OCI-M2 (cell line): Measurements from ENCODE around the gene SCYL1.

Experiments used
- DNase-seq: peaks from one replicate; lab custom pipeline; 2025; ENCODE audit not compliant: unreplicated experiment; lab: John Stamatoyannopoulos, UW

Gene SCYL1

DNA sequence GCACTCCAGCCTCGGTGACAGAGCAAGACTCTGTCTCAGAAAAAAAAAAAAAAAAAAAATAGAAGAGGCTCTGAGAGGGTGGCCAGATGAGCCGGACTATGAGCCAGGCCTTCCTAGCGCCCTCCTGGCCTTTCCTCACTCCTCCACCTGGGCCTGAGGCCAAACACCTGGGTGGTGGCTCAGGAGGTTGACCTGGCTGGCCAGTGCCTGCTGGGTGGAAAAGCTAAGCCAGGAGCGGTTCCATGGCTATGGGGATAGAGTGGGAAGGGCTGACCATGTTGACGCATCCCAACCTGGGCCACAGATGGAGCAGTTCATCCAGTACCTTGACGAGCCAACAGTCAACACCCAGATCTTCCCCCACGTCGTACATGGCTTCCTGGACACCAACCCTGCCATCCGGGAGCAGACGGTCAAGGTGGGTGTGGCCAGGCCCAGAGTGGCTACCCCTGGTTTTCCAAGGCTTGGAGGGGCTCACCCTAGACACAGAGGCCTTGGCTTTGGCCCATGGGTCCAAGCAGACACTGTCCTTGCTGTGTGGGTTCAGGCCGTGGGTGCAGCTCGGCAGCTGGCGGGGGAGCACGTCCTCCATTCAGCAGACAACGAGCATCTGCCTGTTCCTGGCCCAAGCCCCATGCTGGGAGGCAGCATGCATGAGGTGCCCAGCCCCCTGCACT lies 7.6 kb downstream of the SCYL1 start:
- no peak for DNase-seq

DNA sequence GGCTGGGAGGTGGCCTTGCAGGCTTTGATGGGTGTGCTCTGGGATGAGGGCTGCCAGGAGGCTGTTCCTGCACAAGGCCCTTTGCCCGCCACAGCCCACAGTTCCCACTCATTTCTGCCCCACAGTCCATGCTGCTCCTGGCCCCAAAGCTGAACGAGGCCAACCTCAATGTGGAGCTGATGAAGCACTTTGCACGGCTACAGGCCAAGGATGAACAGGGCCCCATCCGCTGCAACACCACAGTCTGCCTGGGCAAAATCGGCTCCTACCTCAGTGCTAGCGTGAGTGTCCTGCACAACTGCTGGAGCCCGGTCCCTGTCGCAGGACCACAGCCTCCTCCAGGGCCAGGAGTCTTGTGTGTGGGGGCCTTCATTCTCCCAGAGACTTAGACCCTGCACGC lies 10.2 kb downstream of the SCYL1 start:
- DNase-seq = no peak

DNA sequence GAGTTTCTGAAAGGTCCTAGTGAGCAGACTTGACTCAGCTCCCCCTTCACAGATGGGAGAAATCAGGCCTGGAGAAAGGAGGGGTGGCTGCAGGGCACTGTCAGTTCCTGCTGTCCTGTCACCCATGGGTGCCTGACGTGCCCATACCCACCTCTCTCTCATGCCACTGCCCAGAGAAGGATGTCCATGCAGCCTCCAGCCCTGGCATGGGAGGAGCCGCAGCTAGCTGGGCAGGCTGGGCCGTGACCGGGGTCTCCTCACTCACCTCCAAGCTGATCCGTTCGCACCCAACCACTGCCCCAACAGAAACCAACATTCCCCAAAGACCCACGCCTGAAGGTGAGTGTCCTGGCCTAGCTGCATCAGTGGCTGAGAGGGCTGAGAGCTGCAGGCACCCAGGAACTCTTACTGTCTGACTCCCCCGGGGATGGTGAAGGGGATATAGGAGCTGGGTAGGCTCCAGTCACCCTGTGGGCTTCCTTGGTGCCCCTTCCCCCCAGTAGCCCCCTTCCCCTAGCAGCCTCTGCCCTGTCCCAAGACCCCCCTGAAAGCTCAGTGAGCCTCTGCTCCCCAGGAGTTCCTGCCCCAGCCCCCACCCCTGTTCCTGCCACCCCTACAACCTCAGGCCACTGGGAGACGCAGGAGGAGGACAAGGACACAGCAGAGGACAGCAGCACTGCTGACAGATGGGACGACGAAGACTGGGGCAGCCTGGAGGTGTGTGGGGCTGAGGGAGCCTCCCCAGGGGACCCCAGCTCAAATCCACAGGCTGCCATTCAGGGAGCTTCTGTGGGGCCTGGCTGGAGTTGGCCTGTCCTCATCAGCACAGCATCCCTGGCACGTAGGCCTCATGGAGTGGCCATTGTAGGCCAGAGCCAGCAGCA lies 11.8 kb downstream of the SCYL1 start:
- no peak for DNase-seq

DNA sequence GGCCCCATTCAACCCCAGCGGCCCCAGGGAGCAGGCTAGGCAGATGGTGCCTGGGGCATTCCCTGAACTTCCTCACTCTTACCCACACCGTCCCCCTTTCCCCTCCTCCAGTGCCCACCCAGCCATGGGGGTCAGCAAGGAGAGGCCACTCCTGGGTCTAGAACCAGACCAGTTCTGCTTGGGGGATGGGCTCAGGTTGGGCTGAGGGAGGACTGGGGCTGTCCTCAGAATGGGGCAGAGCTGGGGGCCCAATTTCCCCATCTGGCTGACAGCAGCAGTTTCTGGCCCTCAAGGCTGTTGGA lies 12.4 kb downstream of the SCYL1 start:
- DNase-seq = no peak

DNA sequence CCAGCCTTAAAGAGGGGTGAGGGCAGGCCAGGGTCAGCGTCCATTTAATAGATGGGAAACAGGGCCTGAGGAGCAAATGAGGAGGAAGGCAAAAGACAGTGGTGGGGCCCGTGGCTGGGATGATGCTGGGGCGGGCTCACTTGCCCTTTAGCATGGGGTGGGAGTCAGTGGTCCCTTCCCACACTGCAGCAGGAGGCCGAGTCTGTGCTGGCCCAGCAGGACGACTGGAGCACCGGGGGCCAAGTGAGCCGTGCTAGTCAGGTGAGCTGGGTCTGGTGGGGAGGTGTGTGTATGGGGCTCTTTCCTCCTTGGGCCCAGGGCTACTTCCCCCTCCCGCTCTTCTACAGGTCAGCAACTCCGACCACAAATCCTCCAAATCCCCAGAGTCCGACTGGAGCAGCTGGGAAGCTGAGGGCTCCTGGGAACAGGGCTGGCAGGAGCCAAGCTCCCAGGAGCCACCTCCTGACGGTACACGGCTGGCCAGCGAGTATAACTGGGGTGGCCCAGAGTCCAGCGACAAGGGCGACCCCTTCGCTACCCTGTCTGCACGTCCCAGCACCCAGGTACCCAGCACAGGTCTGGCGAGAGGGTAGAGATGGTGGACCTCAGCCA lies 12.8 kb downstream of the SCYL1 start:
- DNase-seq = no peak

DNA sequence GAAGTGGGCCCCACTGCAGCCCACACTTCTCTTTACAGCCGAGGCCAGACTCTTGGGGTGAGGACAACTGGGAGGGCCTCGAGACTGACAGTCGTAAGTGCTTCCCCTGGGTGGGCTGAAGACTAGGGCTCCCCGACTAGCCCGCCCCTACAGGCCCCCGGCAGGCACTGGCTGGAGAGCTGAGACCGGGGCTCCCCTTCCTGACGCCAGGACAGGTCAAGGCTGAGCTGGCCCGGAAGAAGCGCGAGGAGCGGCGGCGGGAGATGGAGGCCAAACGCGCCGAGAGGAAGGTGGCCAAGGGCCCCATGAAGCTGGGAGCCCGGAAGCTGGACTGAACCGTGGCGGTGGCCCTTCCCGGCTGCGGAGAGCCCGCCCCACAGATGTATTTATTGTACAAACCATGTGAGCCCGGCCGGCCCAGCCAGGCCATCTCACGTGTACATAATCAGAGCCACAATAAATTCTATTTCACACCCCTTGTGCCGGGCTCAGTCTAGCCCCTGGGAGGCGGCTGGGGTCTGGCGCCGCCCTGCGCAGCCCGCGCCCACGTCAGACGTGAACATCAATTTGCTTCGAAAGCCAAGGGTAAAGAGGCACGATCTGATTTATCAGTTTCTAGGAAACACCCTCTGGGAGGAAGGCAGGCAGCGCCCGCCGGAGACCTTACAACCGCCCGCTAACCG lies 13.5 kb downstream of the SCYL1 start:
- DNase-seq = no peak

DNA sequence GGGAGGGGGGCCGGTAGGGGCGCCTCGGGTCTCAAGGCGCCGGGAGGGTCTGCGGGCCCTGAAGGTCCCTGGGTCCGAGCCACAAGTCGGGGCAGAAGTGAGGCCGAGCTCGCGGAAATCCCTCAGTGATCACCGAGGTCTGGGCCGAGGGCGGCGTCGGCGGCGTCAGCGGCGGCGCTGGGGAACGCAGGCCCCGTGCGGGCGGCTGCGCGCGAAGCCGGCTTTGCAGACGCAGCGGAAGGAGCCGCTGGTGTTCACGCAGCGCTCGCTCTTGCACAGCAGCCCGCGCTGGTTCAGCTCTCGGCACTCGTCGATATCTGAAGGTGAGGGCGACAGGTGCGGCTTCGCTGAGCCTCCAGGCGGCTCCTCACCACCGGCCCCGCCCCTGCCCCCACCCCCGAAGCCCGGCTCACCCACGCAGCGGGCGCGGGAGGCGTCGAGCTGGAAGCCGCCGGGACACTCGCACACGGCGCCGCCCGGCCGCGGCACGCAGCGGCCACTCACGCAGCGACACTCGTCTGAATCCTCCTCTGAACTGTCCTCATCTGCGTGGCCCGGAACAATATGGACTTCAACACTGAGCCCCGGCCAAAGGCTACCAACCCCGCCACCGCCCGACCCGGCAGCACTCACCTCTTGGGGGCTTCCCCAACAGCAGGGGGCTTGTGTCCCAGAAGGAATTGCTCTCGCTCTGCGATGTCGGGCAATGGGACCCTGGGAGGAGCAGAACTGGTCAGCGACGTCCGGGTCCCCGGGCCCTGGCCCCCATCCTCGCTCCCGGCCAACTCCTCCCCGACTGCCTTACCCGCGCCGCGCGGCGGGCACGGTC lies 14.2 kb downstream of the SCYL1 start:
- no peak for DNase-seq

DNA sequence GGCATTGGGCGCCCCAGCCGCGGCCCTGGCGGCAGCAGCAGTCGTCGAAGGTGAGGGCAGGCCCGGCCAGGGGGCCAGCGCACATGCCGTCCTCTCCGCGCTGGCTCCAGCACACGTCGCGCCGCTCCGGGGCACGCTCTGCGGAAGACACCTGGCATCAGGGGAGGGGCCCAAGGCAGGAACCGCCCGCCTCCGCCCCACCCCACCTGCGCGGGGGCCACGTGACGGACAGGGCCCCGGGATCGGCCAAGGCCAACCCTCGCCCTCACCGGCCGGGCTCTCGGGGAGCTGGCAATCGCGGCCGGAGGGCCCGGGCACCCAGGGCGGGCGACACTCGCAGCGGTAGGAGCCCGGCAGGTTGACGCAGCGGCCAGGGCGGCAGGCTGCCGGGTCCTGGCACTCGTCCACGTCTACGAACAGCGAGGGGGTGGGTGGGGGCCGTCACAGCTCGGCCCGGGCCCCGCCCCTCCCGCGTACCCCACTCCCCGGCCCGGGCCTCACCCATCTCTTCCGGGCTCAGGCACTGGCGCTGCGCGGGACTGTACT lies 14.9 kb downstream of the SCYL1 start:
- DNase-seq = no peak

DNA sequence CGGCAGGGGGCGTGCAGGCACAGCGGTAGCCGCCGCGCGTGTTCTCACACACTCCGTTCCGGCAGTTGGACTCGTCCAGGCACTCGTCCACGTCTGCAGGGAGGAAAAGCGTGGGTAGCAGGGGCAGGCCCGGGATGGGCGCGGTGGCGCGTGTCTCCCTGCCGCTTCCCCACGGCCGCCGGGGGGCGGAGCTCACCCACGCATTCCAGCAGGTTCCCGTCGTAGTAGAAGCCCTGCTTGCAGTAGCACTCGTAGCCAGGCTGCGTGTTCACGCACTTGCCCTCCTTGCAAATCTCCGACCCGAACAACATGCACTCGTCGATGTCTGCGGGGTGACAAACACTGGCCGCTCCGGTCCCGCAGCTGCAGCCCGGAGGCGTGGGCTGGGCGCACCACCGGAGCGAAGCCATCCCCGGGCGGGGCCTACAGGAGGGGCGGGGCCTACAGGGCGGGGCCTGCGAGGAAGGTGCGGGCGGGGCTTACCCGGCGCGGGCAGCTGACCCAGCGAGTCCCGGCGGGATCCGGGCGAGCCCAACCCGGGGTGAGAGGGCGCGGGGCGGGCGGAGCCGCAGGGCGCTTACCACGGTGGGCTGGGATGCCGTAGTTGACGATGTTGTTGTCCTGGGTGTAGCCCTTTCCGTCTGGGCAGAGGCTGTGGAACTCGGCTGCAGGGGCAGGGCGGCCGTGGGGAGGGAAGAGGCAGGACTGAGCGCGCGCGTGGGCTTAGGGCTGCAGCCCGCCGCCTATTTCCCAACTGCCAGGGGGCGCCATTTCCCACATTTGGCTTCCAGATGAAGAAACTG lies 15.6 kb downstream of the SCYL1 start:
- DNase-seq = peak; percentile 76

DNA sequence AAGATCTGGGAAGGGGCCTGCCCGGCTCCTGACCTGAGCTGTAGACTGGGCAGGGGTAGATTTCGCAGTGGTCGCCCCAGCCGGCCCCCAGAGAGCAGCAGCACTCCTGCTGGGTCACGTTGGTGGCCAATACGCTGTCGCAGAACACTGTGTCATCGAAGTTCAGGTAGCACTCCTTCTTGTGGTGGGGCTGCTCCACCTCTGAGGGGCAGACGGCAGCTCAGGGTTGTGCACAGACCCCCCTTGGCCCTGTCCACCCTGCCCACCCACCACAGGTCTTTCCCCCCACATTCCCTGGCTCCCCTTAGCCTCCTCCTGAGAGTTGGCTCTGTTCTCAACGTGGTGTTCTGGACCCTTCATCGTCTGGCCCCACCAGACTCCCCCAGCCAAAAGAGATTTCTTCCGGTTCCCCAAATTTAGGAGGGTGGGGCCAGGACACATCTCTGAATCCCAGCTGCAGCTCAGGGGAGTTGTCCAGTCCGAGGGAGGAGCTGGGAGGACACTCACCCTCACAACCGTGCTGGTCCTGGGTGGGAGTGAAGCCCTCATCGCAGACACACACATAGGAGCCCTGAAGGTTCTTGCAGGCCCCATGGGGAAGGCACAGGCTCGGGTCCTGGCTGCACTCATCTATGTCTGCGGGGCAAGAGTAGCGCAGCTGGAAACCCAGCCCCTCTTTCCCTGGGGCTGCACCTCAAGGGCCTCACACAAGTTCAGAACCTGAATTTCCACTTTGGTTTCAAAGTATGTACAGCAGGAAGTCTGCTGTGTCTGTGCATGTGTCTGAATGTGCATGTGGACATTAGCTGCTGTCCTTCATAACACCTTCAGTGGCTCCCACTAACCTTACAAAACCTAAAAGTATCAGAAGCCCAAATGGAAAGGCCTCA lies 16.5 kb downstream of the SCYL1 start:
- DNase-seq = no peak

DNA sequence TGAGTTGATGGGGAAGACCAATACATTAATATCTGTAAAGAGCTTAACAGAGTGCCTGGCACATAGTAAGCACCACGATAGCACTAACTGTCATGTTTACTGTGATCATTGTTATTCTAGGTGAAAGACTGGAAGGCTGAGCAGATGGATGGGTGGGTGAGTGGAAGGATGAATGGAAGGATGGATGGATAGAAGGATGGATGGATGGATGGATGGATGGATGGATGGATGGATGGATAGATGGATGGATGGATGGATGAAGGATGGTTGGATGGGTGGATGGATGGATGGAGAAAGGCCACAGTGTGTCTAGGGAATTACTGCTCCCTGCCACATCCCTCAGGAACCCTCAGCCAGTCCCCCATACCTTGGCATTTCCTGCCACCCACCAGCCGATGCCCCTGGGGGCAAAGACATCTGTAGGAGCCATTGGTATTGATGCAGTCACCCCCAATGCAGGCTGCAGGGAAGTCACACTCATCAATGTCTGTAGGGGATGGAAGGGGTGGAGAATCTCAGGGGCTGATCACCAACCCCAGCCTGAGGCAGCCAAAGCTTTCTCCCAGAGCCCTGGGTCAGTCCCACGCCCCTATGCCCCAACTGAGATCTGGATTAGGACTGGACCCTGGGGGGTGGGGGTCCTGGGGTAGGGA lies 18.0 kb downstream of the SCYL1 start:
- DNase-seq = no peak

DNA sequence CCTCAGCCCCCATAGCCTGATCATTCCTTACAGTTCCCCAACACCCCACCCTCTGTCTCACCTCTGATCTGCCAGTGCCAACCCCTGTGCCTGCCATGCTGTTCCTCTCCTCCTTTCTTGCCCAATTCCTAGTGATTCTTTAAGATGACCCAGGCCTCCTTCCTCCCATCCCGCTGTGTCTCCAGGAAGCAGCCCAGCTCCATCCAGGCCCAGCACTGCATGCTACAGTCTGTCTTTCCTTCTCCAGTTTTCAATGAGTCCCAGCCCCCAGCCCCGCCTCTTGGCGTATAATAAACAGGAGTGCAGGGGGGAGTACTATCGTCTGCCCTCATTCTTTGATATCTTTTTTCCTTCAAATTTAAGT lies 21.0 kb downstream of the SCYL1 start:
- no peak for DNase-seq

DNA sequence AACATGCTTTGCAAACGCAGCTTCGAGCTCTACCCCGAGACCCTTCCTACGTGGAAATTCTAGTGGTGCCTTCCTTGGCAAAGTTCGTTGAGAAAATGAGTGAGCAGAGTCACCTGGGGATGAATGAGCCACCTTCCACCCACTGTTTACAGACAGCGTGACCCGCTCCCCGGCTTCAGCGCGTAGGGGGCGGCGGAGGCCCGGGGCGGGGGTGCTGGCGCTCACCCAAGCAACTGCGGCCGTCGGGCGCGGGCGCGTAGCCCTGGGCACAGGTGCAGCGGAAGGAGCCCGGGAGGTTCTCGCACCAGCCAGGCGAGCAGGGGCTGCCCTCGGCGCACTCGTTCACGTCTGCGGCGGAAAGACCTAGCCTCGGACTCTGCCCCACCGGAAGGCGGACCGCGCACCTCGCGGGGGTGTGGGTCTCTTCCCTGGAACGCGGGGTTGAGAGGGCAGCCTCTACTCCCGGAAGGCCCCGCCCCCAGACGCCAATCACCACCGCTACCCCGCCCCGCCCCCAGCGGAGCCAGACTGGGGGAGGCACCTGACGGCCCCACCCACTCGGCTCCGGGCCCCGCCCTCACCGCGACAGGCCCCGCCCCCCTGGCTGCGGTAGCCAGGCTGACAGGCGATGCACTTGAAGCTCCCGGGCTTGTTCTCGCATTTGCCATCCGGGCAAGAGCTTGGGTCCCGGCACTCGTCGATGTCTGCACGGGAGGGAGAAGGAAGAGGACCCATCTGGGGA lies 21.5 kb downstream of the SCYL1 start:
- DNase-seq = no peak

DNA sequence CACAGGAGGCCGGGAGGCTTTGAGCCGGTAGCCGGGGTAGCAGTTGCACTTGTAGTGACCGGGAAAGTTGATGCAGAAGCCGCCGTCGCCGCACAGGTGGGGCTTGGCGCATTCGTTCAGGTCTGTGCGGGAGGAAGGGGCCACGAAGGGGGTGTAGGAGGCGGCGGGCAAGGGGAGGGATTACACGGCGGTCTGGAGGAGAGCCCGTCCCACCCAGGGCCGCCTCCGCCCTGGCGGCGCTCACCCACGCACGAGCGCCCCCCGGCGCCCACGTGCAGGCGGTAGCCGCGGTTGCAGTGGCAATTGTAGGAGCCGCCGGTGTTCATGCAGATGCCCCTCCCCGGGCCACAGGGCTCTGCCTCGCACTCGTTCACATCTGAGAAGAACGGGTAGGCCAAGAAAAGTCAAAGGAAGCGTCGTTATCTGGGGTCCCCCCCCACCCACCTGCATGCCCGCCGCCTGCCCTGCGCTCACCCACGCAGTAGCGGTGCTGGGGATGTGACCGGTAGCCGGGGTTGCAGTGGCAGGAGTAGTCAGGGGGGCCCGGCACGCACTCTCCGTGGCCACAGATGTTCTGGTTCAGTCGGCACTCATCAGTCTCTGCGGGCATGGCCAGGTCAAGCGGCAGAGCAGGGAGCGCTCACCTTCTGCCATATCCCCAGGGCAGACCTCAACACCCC lies 22.7 kb downstream of the SCYL1 start:
- no peak for DNase-seq

DNA sequence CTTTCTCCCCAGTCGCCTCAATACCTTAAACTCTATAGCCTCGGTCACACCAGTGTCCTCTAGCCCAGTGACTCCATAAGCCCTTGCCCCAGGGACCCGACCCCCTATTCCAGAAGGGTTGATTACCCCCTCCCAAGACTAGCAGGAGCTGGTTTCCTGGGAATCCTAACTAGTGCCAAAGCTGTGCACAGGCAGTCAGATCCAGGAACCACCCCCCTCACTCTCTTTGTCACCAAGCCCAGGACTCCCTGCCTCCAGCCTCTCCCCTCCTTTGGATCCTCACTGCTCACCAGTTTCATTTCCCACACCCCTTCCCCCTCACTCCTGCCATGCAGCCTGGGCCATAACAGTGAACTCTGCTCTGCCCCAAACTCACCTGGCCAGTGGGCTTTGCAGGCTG lies 23.5 kb downstream of the SCYL1 start:
- DNase-seq = no peak

DNA sequence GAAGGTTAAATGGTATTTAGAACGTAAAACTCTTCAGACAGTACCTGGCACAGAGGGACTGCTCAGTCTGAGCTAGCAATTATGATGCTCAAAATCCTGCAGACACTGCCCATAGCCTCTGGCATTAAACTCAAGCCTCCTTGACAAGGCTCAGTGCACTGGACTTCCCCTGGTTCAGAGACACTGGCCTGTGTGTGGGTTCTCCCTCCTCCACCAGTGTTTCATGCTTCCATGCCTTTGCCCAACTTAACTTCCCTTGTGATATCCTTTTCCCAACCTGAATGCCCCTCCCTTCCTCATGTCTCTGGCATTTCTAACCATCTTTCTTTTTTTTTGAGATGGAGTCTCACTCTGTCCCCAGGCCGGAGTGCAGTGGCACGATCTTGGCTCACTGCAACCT lies 24.2 kb downstream of the SCYL1 start:
- no peak for DNase-seq
